Panc1 (cell line): Measurements from ENCODE around the gene ZDHHC9.

ENCODE experiments used
- POLR2AphosphoS5 ChIP-seq: IDR thresholded peaks from 2 replicates; pipeline ENCODE4 v1.6.1; 2012; ENCODE audit warnings: mild to moderate bottlenecking, low read depth, low read length, moderate library complexity
- SIN3A ChIP-seq: IDR thresholded peaks from 2 replicates; pipeline ENCODE4 v1.6.1; 2012; ENCODE audit warnings: low read depth, mild to moderate bottlenecking, low read length, moderate library complexity, borderline replicate concordance; ENCODE audit not compliant: insufficient read depth
- TF ChIP-seq, protein P1 (sequence below): fragments of 450-650 bp; IDR thresholded peaks from 2 replicates; pipeline ENCODE4 v1.5.1; 2017; ENCODE audit warnings: mild to moderate bottlenecking
- TF ChIP-seq, protein P2 (sequence below), 2 experiments: IDR thresholded peaks; 2 replicates each; pipeline ENCODE4 v1.6.1; 2011 to 2012; ENCODE audit warnings: low read depth in 2 of 2, control low read depth in 1 of 2, low read length in 1 of 2, mild to moderate bottlenecking in 1 of 2, moderate library complexity in 1 of 2; ENCODE audit not compliant: insufficient read depth in 1 of 2

GRCh38 chrX:129755779-129756650, 87.7 kb downstream of the ZDHHC9 start:
- TF ChIP-seq, protein P1, sequence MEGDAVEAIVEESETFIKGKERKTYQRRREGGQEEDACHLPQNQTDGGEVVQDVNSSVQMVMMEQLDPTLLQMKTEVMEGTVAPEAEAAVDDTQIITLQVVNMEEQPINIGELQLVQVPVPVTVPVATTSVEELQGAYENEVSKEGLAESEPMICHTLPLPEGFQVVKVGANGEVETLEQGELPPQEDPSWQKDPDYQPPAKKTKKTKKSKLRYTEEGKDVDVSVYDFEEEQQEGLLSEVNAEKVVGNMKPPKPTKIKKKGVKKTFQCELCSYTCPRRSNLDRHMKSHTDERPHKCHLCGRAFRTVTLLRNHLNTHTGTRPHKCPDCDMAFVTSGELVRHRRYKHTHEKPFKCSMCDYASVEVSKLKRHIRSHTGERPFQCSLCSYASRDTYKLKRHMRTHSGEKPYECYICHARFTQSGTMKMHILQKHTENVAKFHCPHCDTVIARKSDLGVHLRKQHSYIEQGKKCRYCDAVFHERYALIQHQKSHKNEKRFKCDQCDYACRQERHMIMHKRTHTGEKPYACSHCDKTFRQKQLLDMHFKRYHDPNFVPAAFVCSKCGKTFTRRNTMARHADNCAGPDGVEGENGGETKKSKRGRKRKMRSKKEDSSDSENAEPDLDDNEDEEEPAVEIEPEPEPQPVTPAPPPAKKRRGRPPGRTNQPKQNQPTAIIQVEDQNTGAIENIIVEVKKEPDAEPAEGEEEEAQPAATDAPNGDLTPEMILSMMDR: peak; percentile 11; the same call in 1 of the 2 replicates
- TF ChIP-seq POLR2AphosphoS5 (no peak), SIN3A (no peak)
- TF ChIP-seq, protein P2, sequence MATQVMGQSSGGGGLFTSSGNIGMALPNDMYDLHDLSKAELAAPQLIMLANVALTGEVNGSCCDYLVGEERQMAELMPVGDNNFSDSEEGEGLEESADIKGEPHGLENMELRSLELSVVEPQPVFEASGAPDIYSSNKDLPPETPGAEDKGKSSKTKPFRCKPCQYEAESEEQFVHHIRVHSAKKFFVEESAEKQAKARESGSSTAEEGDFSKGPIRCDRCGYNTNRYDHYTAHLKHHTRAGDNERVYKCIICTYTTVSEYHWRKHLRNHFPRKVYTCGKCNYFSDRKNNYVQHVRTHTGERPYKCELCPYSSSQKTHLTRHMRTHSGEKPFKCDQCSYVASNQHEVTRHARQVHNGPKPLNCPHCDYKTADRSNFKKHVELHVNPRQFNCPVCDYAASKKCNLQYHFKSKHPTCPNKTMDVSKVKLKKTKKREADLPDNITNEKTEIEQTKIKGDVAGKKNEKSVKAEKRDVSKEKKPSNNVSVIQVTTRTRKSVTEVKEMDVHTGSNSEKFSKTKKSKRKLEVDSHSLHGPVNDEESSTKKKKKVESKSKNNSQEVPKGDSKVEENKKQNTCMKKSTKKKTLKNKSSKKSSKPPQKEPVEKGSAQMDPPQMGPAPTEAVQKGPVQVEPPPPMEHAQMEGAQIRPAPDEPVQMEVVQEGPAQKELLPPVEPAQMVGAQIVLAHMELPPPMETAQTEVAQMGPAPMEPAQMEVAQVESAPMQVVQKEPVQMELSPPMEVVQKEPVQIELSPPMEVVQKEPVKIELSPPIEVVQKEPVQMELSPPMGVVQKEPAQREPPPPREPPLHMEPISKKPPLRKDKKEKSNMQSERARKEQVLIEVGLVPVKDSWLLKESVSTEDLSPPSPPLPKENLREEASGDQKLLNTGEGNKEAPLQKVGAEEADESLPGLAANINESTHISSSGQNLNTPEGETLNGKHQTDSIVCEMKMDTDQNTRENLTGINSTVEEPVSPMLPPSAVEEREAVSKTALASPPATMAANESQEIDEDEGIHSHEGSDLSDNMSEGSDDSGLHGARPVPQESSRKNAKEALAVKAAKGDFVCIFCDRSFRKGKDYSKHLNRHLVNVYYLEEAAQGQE (IDR thresholded peaks at IDR 0.05; ENCODE audit: insufficient read depth in 1 of 2, low read depth in 2 of 2, low read length in 1 of 2): no peak
